ENCODE results near the gene VWA8.
A peak's percentile ranks its signal among the peaks of the same experiment; 100 is the strongest.

Gene VWA8

GRCh38 chr13:41720839-41721561 lies 239.9 kb downstream of the VWA8 start:
- DNase-seq = no peak

DNA sequence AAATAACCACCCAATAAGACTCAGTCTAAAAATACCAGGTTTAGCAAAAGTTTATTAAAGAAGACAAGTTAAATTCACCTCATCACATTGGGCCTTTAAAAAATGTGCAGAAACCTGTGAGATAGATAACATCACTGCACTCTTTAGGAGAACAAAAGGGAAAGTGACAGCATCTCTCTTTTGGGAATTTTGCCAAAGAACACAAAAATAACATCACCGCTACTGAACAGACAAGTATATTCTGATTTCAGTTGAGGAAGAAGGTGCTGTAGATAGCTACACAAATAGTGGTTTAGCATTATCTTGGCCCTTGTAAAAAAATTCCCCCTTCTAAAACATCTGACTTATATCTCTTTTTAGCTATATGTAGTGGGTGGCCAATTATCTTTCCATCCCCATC lies 244.7 kb downstream of the VWA8 start:
- DNase-seq = no peak

- no peak for DNase-seq
Measured at GRCh38 chr13:41713405-41713804, 247.5 kb downstream of the VWA8 start.

GRCh38 chr13:41710771-41711170 lies 250.1 kb downstream of the VWA8 start:
- no peak for DNase-seq

DNA sequence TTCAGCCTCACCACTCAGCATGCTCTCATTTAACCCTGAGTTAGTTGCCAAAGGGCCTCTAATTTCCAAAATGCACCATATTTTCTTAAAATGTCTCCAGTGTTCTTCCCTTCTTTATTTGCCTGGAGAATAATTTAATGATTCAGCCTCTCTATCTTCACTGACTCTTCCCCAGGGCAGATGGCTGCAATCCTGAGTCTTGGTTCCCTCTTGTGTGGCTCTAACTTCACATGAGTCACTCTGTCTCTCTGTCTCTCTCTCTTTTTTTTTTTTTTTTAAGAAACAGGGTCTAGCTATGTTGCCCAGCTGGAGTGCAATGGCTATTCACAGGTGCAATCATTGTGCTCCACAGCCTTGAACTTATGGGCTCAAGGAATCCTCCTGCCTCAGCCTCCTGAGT lies 251.4 kb downstream of the VWA8 start:
- no peak for DNase-seq

DNA sequence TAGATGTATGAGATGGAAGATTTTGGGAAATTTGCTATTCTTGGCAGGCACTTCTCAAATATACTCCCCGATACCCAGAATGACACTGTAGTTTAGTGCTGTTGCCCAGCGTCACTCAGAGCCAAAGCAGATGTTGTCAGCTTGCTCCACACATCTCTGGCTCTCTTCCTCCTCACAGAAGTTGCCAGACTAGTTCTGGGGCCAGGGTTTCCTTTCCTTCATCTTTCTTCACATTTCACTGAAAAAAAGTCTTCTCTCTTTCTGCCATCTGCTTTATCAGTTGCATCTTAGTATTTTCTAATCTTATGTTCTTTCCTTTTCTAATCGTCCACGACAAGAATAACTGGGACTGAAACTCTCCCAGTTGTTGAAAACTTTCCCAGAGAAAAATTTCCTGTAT lies 252.2 kb downstream of the VWA8 start:
- DNase-seq = no peak

DNA sequence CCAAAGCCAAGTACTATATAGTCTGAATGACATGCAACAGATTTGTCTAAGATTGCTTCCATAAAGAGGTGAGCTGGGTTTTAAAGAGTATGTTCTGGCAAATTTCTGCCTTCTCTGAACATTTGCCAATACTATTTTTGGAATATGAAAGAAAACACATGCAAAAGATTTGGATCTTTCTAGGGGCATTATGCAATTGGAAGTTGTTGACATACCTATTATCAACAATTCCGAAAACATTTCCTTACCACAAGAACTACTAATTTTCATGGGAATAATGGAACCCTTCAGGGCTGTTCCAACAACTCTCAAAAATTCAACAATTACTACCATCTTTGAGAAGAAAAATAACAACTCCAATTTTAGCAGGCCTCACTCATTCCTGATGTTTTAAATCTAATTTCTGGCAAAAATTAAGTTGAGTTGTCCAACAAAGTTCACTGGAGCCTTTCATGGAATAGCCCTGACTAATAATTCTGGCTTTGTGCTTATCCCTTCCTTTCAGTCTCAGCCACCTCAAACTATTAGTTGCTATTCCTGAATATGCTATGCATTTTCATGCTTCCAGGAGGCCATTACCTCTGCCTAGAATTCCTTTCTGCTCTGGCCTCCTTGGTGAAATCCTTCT lies 253.6 kb downstream of the VWA8 start:
- DNase-seq = no peak

DNA sequence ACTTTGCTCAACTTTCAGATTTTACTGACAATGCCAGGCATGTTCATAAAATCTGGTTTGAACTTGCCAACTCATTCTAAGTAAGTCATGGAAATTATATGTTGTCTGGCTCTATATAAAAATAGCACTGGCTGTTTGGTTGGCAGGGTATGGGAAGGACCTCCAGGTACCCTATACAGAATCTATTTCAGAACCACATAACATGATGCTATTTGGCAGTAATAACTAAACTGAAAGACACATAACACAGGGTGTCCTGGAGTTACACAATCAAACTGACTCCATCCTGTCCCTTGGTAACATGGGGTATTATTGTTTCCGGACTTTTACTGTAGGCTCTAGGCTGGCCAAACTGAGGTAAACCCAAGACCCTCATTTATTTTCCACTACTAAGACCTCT lies 254.8 kb downstream of the VWA8 start:
- DNase-seq = no peak

- DNase-seq = no peak
Measured at GRCh38 chr13:41702540-41702939, 258.4 kb downstream of the VWA8 start.

DNA sequence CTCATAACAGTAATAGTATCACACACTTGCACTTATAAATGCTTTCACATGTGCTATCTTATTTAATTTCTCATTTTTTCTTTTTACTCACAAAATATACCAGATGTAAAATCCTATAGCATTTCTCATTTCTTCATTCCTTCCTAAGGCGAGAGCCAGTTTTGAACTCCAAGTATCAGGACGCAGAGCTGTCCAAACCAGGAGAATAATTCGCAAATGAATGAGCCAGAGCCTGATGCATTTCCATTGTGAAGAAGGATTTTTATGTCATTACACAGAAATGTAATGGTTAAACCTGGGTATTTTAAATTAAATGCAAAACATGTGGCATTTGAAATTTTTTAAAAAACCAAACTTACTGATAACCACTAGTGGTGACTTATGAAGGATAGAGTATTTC lies 259.2 kb downstream of the VWA8 start:
- DNase-seq = no peak

GRCh38 chr13:41700790-41701310 lies 260.1 kb downstream of the VWA8 start:
- DNase-seq = no peak

DNA sequence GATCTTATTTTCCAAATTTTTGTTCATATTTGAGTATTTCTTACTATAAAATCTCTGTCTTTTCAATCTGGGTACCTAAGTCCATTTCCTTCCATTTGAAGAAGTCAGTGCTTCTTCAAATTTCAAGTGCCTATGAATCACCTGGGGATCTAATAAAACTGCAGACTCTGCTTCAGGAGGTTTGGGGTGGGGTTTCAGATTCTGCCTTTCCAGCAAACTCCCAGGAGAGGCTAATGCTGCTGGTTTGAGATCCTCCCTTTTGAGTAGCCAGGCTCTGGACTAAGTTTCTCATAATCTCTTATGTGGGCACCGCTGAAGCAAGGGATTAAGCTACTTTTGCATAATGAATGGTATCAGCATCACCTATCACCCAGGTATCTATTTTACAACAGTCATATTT lies 261.1 kb downstream of the VWA8 start:
- no peak for DNase-seq

- DNase-seq = no peak
Measured at GRCh38 chr13:41697578-41697977, 263.3 kb downstream of the VWA8 start.

GRCh38 chr13:41696163-41697003 lies 264.5 kb downstream of the VWA8 start:
- no peak for DNase-seq

- peak; percentile 49 for DNase-seq
Measured at GRCh38 chr13:41694545-41695301, 266.2 kb downstream of the VWA8 start.

- no peak for DNase-seq
Measured at GRCh38 chr13:41693434-41693833, 267.5 kb downstream of the VWA8 start.

GRCh38 chr13:41691274-41691673 lies 269.6 kb downstream of the VWA8 start:
- no peak for DNase-seq

DNA sequence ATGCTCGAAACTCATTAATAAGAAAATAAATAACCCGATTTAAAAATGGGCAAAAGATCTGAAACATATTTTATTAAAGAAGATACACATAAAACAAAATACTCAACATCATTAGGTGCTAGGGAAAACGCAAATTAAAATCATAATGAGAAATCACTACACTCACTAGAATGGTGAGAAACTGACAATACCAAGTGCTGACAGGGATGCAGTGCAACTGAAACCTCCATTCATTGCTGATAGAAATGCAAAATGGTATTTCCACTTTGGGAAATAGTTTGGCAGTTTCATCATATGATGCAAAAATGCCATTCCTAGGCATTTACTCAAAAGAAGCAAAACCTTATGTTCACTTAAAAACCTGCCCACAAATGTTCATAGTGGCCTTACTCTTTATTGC lies 278.1 kb downstream of the VWA8 start:
- no peak for DNase-seq

GRCh38 chr13:41682001-41682400 lies 278.9 kb downstream of the VWA8 start:
- DNase-seq = no peak

DNA sequence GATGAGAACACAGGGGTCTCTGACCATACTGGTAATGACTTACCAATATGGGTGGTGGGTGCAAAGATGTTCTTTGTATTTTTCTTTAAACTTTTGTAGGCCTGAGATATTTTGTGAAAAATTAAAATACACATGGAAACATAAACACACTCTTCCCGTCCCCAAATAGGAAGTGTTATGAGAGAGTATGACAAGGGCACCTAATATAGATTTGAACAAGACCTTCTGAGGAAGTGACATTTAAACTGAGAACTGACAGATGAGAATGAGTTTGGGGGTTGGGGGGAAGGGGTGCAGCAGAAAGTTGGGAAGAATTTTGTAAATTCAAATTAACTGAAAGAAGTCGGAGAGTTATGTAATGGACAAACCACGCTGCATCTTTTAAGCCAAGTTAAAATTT lies 279.3 kb downstream of the VWA8 start:
- DNase-seq = no peak

- no peak for DNase-seq
Measured at GRCh38 chr13:41680900-41681299, 280.0 kb downstream of the VWA8 start.

GRCh38 chr13:41678848-41679247 lies 282.1 kb downstream of the VWA8 start:
- DNase-seq = no peak

- no peak for DNase-seq
Measured at GRCh38 chr13:41678249-41678648, 282.7 kb downstream of the VWA8 start.
